H9 (cell line): ENCODE measurements around the gene GALR1. TPM values are rescaled to one million over a fixed set of nuclear protein-coding genes. Genes with fewer than 3 reads are reported as not detected.

Experiments used
- DNase-seq: peaks from one replicate; pipeline ENCODE4 v3.0.0-alpha.2; 2017
- H2AFZ ChIP-seq: one replicate; pipeline ENCODE4 v1.6.1; 2013; ENCODE audit warnings: mild to moderate bottlenecking, low read length, control low read depth, moderate library complexity
- H2AK5ac ChIP-seq: 2 replicates; pipeline ENCODE4 v1.6.1; 2013; ENCODE audit warnings: low read length, control low read depth, mixed read lengths; ENCODE audit not compliant: insufficient read length
- H2BK120ac ChIP-seq: one replicate; pipeline ENCODE4 v1.6.1; 2013; ENCODE audit warnings: low read depth, mild to moderate bottlenecking, low read length, control low read depth, inconsistent platforms; ENCODE audit not compliant: poor library complexity, severe bottlenecking
- H2BK12ac ChIP-seq: 2 replicates; pipeline ENCODE4 v1.6.1; 2013; ENCODE audit warnings: low read length, control low read depth, mixed read lengths, low read depth; ENCODE audit not compliant: insufficient read length
- H2BK15ac ChIP-seq: 2 replicates; pipeline ENCODE4 v1.6.1; 2013; ENCODE audit warnings: low read depth, low read length, control low read depth
- H2BK20ac ChIP-seq: one replicate; pipeline ENCODE4 v1.6.1; 2013; ENCODE audit warnings: low read depth, mild to moderate bottlenecking, low read length, control low read depth, inconsistent platforms; ENCODE audit not compliant: poor library complexity, severe bottlenecking
- H2BK5ac ChIP-seq: 2 replicates; pipeline ENCODE4 v1.6.1; 2013; ENCODE audit warnings: low read length, control low read depth, mixed read lengths; ENCODE audit not compliant: insufficient read length
- H3K14ac ChIP-seq: 2 replicates; pipeline ENCODE4 v1.6.1; 2013; ENCODE audit warnings: low read length, control low read depth; ENCODE audit not compliant: insufficient read depth
- H3K18ac ChIP-seq: 2 replicates; pipeline ENCODE4 v1.6.1; 2013; ENCODE audit warnings: low read depth, mild to moderate bottlenecking, mixed read lengths, low read length, control low read depth; ENCODE audit not compliant: insufficient read length
- H3K23ac ChIP-seq: 2 replicates; pipeline ENCODE4 v1.6.1; 2013; ENCODE audit warnings: low read length, control low read depth, mixed read lengths, low read depth; ENCODE audit not compliant: insufficient read length
- H3K23me2 ChIP-seq: 2 replicates; pipeline ENCODE4 v1.6.1; 2013; ENCODE audit warnings: low read depth, mild to moderate bottlenecking, mixed read lengths, low read length, control low read depth; ENCODE audit not compliant: insufficient read length, poor library complexity, severe bottlenecking
- H3K27ac ChIP-seq: 2 replicates; pipeline ENCODE4 v1.5.1; 2013; ENCODE audit warnings: low read length, control low read depth, mixed read lengths, low read depth; ENCODE audit not compliant: insufficient read length
- H3K27me3 ChIP-seq: 2 replicates; pipeline ENCODE4 v1.6.1; 2013; ENCODE audit warnings: low read length, control low read depth, inconsistent platforms; ENCODE audit not compliant: insufficient read depth
- H3K4ac ChIP-seq: 2 replicates; pipeline ENCODE4 v1.6.1; 2013; ENCODE audit warnings: low read depth, mild to moderate bottlenecking, control low read depth, inconsistent platforms, low read length, moderate library complexity
- H3K4me1 ChIP-seq: 2 replicates; pipeline ENCODE4 v1.6.1; 2013; ENCODE audit warnings: low read length, control low read depth, inconsistent platforms; ENCODE audit not compliant: insufficient read depth
- H3K4me2 ChIP-seq: 2 replicates; pipeline ENCODE4 v1.6.1; 2013; ENCODE audit warnings: low read length, control low read depth, mixed read lengths; ENCODE audit not compliant: insufficient read length, insufficient read depth
- H3K56ac ChIP-seq: 2 replicates; pipeline ENCODE4 v1.6.1; 2013; ENCODE audit warnings: low read depth, mild to moderate bottlenecking, mixed read lengths, low read length, control low read depth; ENCODE audit not compliant: insufficient read length
- H3K79me1 ChIP-seq: 2 replicates; pipeline ENCODE4 v1.6.1; 2013; ENCODE audit warnings: low read depth, mild to moderate bottlenecking, moderate library complexity, low read length, control low read depth, inconsistent platforms; ENCODE audit not compliant: insufficient read depth, poor library complexity, severe bottlenecking
- H3K79me2 ChIP-seq: 2 replicates; pipeline ENCODE4 v1.6.1; 2013; ENCODE audit warnings: low read length, control low read depth, inconsistent platforms; ENCODE audit not compliant: insufficient read depth
- H3K9ac ChIP-seq: 2 replicates; pipeline ENCODE4 v1.6.1; 2013; ENCODE audit warnings: low read length, control low read depth, mixed read lengths; ENCODE audit not compliant: insufficient read length; ENCODE audit errors: extremely low read depth
- H3K9me3 ChIP-seq: one replicate; pipeline ENCODE4 v1.6.1; 2013; ENCODE audit warnings: low read depth, low read length, inconsistent platforms; ENCODE audit not compliant: control insufficient read depth
- H3T11ph ChIP-seq: one replicate; pipeline ENCODE4 v1.6.1; 2013; ENCODE audit warnings: mild to moderate bottlenecking, low read length, control low read depth, inconsistent platforms
- H4K20me1 ChIP-seq: one replicate; pipeline ENCODE4 v1.6.1; 2013; ENCODE audit not compliant: control insufficient read depth, insufficient read length, insufficient read depth
- H4K5ac ChIP-seq: 2 replicates; pipeline ENCODE4 v1.6.1; 2013; ENCODE audit warnings: low read depth, mild to moderate bottlenecking, mixed read lengths, low read length, control low read depth; ENCODE audit not compliant: insufficient read length
- H4K8ac ChIP-seq: replicated peaks from 2 replicates; pipeline ENCODE4 v1.6.1; 2013; ENCODE audit warnings: low read length, control low read depth, mixed read lengths, low read depth; ENCODE audit not compliant: insufficient read length
- H4K91ac ChIP-seq: 2 replicates; pipeline ENCODE4 v1.6.1; 2013; ENCODE audit warnings: low read depth, mild to moderate bottlenecking, moderate library complexity, mixed read lengths, low read length, control low read depth; ENCODE audit not compliant: insufficient read length
- H3K27ac Mint-ChIP-seq, 3 experiments: 2 replicates in 2 of 3; 3 replicates in 1 of 3; pipeline ENCODE4 v1.8.0; 2020 to 2021; ENCODE audit warnings: mixed read lengths in 3 of 3, mild to moderate bottlenecking in 1 of 3, moderate library complexity in 1 of 3
- H3K27me3 Mint-ChIP-seq: 2 replicates; pipeline ENCODE4 v1.8.0; 2021; ENCODE audit warnings: low read depth, mild to moderate bottlenecking, moderate library complexity, mixed read lengths
- H3K36me3 Mint-ChIP-seq, 3 experiments: 2 replicates in 2 of 3; 3 replicates in 1 of 3; pipeline ENCODE4 v1.8.0; 2020 to 2021; ENCODE audit warnings: low read depth in 3 of 3, mixed read lengths in 3 of 3; ENCODE audit not compliant: insufficient read depth in 1 of 3
- H3K4me1 Mint-ChIP-seq, 2 experiments: 2 replicates each; pipeline ENCODE4 v1.8.0; 2020; ENCODE audit warnings: mixed read lengths in 2 of 2
- H3K4me3 Mint-ChIP-seq, 2 experiments: 2 replicates in 1 of 2; 3 replicates in 1 of 2; pipeline ENCODE4 v1.8.0; 2020 to 2021; ENCODE audit warnings: mild to moderate bottlenecking in 2 of 2, mixed read lengths in 2 of 2, moderate library complexity in 1 of 2
- H3K9me3 Mint-ChIP-seq, 2 experiments: 2 replicates in 1 of 2; 3 replicates in 1 of 2; pipeline ENCODE4 v1.8.0; 2020; ENCODE audit warnings: mild to moderate bottlenecking in 2 of 2, mixed read lengths in 2 of 2, moderate library complexity in 1 of 2
- WGBS: extraction: QIAGEN DNeasy Blood & Tissue Kit; methylation state at CpG from one replicate; pipeline ENCODE4 v1.1.7; 2013; ENCODE audit warnings: missing lambda C conversion rate, low lambda C conversion rate, mixed read lengths; ENCODE audit not compliant: insufficient read length; ENCODE audit errors: extremely low coverage; 5-methylcytosine and 5-hydroxymethylcytosine counted together
- total RNA-seq: library from RNA; stranded (reverse); gene quantifications from 2 replicates; pipeline ENCODE4 v1.2.1, GENCODE V29; 2021
- TF ChIP-seq, protein P1 (sequence below): fragments of 200-600 bp; sonication (generic); conservative IDR thresholded peaks from 3 replicates; pipeline ENCODE4 v1.8.0; 2021; ENCODE audit warnings: antibody characterized with exemption, mild to moderate bottlenecking

Gene GALR1
- total RNA-seq, 1 experiment from 2014 or later, result 0.07 TPM

DNA sequence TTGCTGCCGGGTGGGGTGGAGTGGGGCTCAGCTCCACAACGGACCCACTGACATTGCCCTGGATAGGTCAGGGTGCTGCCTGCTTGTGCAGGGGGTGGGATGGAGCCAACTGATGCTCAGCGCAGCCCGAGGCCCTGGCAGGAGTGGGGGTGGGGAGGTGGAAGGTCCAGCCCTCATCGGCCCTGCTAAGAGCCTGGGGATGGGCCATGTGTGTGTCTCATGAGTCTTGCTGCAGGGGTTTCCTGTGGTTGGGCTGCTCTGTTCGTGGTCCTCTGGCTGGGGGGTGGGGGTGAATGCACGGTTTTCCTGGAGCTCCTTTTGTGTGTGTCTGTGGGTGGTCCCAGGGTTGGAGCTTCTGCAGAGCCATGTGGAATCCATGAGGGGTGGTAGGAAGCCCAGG is 39.4 kb upstream of the GALR1 start:
- H3K79me2 ChIP-seq, result no peaks in the 10 kb centered on the region
- H3K14ac ChIP-seq, result no peak overlapping the region
- no peaks in the 10 kb centered on the region for H3K9me3 ChIP-seq
- no peak overlapping the region for H4K5ac ChIP-seq
- H3K27me3 Mint-ChIP-seq, result no peaks in the 10 kb centered on the region; the same call in none of the 2 replicates
- no peak for DNase-seq
- no CpG with 5 or more reads among the region's 7 CpGs for WGBS
- no peak overlapping the region for H2BK12ac ChIP-seq
- H3K56ac ChIP-seq, result no peak overlapping the region
- H3K18ac ChIP-seq, result no peak overlapping the region
- no peaks in the 10 kb centered on the region for H3K4me1 ChIP-seq
- H3K4me1 Mint-ChIP-seq, result 0 out of 4 replicates have a peak, but pooled peaks cover 3 to 5% of the 10 kb centered on the region in 2 experiments
- no peak overlapping the region for H2AK5ac ChIP-seq
- no peaks in the 10 kb centered on the region for H3K27me3 ChIP-seq
- H2BK20ac ChIP-seq, result no peak overlapping the region
- no peak overlapping the region for H4K8ac ChIP-seq
- H3K4ac ChIP-seq, result no peak overlapping the region
- H2BK120ac ChIP-seq, result no peak overlapping the region
- H3K27ac ChIP-seq, result no peak overlapping the region
- H3K9ac ChIP-seq, result no peak overlapping the region
- H4K20me1 ChIP-seq, result no peaks in the 10 kb centered on the region
- TF ChIP-seq, protein P1, sequence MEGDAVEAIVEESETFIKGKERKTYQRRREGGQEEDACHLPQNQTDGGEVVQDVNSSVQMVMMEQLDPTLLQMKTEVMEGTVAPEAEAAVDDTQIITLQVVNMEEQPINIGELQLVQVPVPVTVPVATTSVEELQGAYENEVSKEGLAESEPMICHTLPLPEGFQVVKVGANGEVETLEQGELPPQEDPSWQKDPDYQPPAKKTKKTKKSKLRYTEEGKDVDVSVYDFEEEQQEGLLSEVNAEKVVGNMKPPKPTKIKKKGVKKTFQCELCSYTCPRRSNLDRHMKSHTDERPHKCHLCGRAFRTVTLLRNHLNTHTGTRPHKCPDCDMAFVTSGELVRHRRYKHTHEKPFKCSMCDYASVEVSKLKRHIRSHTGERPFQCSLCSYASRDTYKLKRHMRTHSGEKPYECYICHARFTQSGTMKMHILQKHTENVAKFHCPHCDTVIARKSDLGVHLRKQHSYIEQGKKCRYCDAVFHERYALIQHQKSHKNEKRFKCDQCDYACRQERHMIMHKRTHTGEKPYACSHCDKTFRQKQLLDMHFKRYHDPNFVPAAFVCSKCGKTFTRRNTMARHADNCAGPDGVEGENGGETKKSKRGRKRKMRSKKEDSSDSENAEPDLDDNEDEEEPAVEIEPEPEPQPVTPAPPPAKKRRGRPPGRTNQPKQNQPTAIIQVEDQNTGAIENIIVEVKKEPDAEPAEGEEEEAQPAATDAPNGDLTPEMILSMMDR, result no peak
- H3K9me3 Mint-ChIP-seq, result no peaks in the 10 kb centered on the region
- H3K27ac Mint-ChIP-seq, result no peak overlapping the region
- no peak overlapping the region for H2BK15ac ChIP-seq
- H2AFZ ChIP-seq, result no peak overlapping the region
- no peak overlapping the region for H2BK5ac ChIP-seq
- no peaks in the 10 kb centered on the region for H3K23me2 ChIP-seq
- no peaks in the 10 kb centered on the region for H3K79me1 ChIP-seq
- no peak overlapping the region for H3K23ac ChIP-seq
- no peak overlapping the region for H3K4me2 ChIP-seq
- no peak overlapping the region for H3T11ph ChIP-seq
- H4K91ac ChIP-seq, result no peak overlapping the region
- no peaks in the 10 kb centered on the region for H3K36me3 Mint-ChIP-seq
- H3K4me3 Mint-ChIP-seq, result no peak overlapping the region
